K562 (cell line): ENCODE results near the gene EBI3. TPM values are rescaled to one million over a fixed set of nuclear protein-coding genes. Genes with fewer than 3 reads are reported as not detected.

Source experiments
- ATF1 ChIP-seq, 2 experiments: fragments of 450-650 bp in 1 of 2; IDR thresholded peaks; 2 replicates each; pipeline ENCODE4 v1.6.1; 2016; ENCODE audit warnings: missing compliant biosample characterization in 1 of 2, missing genetic modification characterization in 1 of 2
- BHLHE40 ChIP-seq: IDR thresholded peaks from 2 replicates; pipeline ENCODE4 v1.6.1; 2011; ENCODE audit warnings: low read length, improper control_type of control experiment
- DMBX1 ChIP-seq: fragments of 250-450 bp; sonication (Bioruptor Pico); IDR thresholded peaks from 2 replicates; pipeline ENCODE4 v1.8.0; 2022; ENCODE audit warnings: inconsistent platforms, mild to moderate bottlenecking, moderate library complexity, borderline replicate concordance
- ETV1 ChIP-seq: fragments of 450-650 bp; conservative IDR thresholded peaks from 2 replicates; pipeline ENCODE4 v1.6.1; 2016; ENCODE audit warnings: missing genetic modification characterization, control low read depth, low read depth, missing compliant biosample characterization
- HDGF ChIP-seq: fragments of 450-650 bp; IDR thresholded peaks from 2 replicates; pipeline ENCODE4 v1.6.1; 2016
- KLF16 ChIP-seq: IDR thresholded peaks from 2 replicates; pipeline ENCODE4 v1.6.1; 2016; ENCODE audit warnings: antibody characterized with exemption
- PML ChIP-seq: IDR thresholded peaks from 2 replicates; pipeline ENCODE4 v1.6.1; 2012; ENCODE audit warnings: low read length, inconsistent platforms
- RFX7 ChIP-seq: fragments of 250-450 bp; sonication (Bioruptor Pico); IDR thresholded peaks from 2 replicates; pipeline ENCODE4 v1.5.1; 2021; ENCODE audit warnings: mild to moderate bottlenecking
- SAFB ChIP-seq: fragments of 200-400 bp; formaldehyde crosslinking; IDR thresholded peaks from 2 replicates; pipeline ENCODE4 v1.6.1; 2017; ENCODE audit warnings: low read depth, low read length, borderline replicate concordance
- TBL1XR1 ChIP-seq, 2 experiments: IDR thresholded peaks; 2 replicates each; pipeline ENCODE4 v1.6.1; 2012; ENCODE audit warnings: improper control_type of control experiment in 2 of 2, low read length in 2 of 2, mild to moderate bottlenecking in 1 of 2
- ZC3H4 ChIP-seq: sonication (generic); formaldehyde crosslinking; IDR thresholded peaks from 2 replicates; pipeline ENCODE4 v1.9.0; 2021; ENCODE audit warnings: missing genetic modification reagents, borderline replicate concordance
- polyA plus RNA-seq, 8 experiments: library from polyadenylated mRNA; depleted of rRNA in 4 of 8; stranded (reverse) in 5 of 8; unstranded in 3 of 8; fragments of >200 nt; fragmentation: Nextera tagmentation in 2 of 8; fragmentation: Illumina TruSeq in 1 of 8; extraction: Ambion mirVana in 2 of 8; extraction: Trizol in 1 of 8; gene quantifications; 2 replicates each; pipeline versions ENCODE4 v1.2.1 to v1.2.3, GENCODE V29; 2011 to 2014; ENCODE audit warnings: inconsistent platforms in 1 of 8, missing spikeins in 1 of 8
- total RNA-seq, 7 experiments: library from RNA; depleted of rRNA in 6 of 7; stranded (reverse); fragments of >200 nt in 6 of 7; fragmentation: Illumina TruSeq in 2 of 7; extraction: Trizol in 2 of 7; gene quantifications; 2 replicates each; pipeline versions ENCODE4 v1.2.1 to v1.2.3, GENCODE V29; 2011 to 2021; ENCODE audit warnings: low replicate concordance in 1 of 7
- TF ChIP-seq, protein P1 (sequence below): sonication (generic); formaldehyde crosslinking; IDR thresholded peaks from 2 replicates; pipeline ENCODE4 v1.8.1; 2022; ENCODE audit warnings: missing genetic modification reagents
- TF ChIP-seq, protein P2 (sequence below): sonication (generic); formaldehyde crosslinking; IDR thresholded peaks from 2 replicates; pipeline ENCODE4 v1.8.1; 2023; ENCODE audit warnings: mild to moderate bottlenecking, missing genetic modification reagents, moderate library complexity
- TF ChIP-seq, protein P3 (sequence below), 2 experiments: fragments of 450-650 bp; IDR thresholded peaks; 2 replicates each; pipeline ENCODE4 v1.6.1; 2016; ENCODE audit warnings: mild to moderate bottlenecking in 2 of 2, borderline replicate concordance in 1 of 2, low read depth in 1 of 2, moderate library complexity in 1 of 2
- TF ChIP-seq, protein P4 (sequence below), 2 experiments: IDR thresholded peaks; 2 replicates each; pipeline ENCODE4 v1.6.1; 2012; ENCODE audit warnings: improper control_type of control experiment in 2 of 2, low read depth in 2 of 2, low read length in 2 of 2, borderline replicate concordance in 1 of 2

EBI3 gene
- total and polyA plus RNA-seq, 9 of the 15 experiments (the other 6 are each of a cell fraction or from before 2014, with no cell fraction given), result 0.08 to 0.35 (median 0.22) TPM; not detected in 6

DNA sequence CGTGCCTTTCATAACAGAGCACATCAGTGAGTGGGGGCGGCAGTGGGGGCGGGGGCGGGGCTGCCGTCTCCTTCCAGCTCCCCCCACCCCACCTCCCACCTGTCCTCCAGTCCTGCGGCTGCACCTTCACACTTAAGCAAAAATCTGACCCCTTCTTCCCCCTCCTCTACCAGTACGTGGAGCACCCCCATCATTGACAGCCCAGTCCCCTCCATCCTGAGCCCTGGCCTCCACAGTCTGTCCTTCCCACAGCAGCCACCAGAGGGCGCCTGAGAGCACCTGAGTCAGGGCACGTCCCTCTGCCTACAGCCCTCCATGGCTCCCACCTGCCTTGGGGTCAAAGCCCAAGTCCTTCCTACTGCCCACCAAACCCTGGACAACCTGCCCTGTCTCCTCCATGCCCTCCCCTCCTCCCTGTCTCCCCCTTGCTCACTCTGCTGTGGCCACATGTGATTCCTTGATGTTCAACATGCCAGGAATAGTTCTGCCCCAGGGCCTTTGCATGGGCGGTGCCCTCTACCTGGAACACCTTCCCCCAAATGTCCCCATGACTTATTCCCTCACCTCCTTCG lies 4.0 kb downstream of the EBI3 start (continued):
- TF ChIP-seq, protein P1, sequence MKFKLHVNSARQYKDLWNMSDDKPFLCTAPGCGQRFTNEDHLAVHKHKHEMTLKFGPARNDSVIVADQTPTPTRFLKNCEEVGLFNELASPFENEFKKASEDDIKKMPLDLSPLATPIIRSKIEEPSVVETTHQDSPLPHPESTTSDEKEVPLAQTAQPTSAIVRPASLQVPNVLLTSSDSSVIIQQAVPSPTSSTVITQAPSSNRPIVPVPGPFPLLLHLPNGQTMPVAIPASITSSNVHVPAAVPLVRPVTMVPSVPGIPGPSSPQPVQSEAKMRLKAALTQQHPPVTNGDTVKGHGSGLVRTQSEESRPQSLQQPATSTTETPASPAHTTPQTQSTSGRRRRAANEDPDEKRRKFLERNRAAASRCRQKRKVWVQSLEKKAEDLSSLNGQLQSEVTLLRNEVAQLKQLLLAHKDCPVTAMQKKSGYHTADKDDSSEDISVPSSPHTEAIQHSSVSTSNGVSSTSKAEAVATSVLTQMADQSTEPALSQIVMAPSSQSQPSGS (CRISPR knock-in tag), result no peak
- TF ChIP-seq SAFB (no peak), ATF1 (CRISPR knock-in tag; IDR thresholded peaks at IDR 0.05) (no peak), ATF1 (tag; IDR thresholded peaks at IDR 0.05) (no peak), ETV1 (tag) (no peak), BHLHE40 (no peak), HDGF (peak; percentile 98), DMBX1 (CRISPR knock-in tag) (peak; percentile 62; the same call in 1 of the 2 replicates), TBL1XR1 (IDR thresholded peaks at IDR 0.05; ENCODE audit: low read length in 2 of 2) (no peak), KLF16 (no peak), PML (no peak), ZC3H4 (CRISPR knock-in tag) (no peak), RFX7 (no peak)
- TF ChIP-seq, protein P2, sequence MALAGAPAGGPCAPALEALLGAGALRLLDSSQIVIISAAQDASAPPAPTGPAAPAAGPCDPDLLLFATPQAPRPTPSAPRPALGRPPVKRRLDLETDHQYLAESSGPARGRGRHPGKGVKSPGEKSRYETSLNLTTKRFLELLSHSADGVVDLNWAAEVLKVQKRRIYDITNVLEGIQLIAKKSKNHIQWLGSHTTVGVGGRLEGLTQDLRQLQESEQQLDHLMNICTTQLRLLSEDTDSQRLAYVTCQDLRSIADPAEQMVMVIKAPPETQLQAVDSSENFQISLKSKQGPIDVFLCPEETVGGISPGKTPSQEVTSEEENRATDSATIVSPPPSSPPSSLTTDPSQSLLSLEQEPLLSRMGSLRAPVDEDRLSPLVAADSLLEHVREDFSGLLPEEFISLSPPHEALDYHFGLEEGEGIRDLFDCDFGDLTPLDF (CRISPR knock-in tag), result no peak
- TF ChIP-seq, protein P3, sequence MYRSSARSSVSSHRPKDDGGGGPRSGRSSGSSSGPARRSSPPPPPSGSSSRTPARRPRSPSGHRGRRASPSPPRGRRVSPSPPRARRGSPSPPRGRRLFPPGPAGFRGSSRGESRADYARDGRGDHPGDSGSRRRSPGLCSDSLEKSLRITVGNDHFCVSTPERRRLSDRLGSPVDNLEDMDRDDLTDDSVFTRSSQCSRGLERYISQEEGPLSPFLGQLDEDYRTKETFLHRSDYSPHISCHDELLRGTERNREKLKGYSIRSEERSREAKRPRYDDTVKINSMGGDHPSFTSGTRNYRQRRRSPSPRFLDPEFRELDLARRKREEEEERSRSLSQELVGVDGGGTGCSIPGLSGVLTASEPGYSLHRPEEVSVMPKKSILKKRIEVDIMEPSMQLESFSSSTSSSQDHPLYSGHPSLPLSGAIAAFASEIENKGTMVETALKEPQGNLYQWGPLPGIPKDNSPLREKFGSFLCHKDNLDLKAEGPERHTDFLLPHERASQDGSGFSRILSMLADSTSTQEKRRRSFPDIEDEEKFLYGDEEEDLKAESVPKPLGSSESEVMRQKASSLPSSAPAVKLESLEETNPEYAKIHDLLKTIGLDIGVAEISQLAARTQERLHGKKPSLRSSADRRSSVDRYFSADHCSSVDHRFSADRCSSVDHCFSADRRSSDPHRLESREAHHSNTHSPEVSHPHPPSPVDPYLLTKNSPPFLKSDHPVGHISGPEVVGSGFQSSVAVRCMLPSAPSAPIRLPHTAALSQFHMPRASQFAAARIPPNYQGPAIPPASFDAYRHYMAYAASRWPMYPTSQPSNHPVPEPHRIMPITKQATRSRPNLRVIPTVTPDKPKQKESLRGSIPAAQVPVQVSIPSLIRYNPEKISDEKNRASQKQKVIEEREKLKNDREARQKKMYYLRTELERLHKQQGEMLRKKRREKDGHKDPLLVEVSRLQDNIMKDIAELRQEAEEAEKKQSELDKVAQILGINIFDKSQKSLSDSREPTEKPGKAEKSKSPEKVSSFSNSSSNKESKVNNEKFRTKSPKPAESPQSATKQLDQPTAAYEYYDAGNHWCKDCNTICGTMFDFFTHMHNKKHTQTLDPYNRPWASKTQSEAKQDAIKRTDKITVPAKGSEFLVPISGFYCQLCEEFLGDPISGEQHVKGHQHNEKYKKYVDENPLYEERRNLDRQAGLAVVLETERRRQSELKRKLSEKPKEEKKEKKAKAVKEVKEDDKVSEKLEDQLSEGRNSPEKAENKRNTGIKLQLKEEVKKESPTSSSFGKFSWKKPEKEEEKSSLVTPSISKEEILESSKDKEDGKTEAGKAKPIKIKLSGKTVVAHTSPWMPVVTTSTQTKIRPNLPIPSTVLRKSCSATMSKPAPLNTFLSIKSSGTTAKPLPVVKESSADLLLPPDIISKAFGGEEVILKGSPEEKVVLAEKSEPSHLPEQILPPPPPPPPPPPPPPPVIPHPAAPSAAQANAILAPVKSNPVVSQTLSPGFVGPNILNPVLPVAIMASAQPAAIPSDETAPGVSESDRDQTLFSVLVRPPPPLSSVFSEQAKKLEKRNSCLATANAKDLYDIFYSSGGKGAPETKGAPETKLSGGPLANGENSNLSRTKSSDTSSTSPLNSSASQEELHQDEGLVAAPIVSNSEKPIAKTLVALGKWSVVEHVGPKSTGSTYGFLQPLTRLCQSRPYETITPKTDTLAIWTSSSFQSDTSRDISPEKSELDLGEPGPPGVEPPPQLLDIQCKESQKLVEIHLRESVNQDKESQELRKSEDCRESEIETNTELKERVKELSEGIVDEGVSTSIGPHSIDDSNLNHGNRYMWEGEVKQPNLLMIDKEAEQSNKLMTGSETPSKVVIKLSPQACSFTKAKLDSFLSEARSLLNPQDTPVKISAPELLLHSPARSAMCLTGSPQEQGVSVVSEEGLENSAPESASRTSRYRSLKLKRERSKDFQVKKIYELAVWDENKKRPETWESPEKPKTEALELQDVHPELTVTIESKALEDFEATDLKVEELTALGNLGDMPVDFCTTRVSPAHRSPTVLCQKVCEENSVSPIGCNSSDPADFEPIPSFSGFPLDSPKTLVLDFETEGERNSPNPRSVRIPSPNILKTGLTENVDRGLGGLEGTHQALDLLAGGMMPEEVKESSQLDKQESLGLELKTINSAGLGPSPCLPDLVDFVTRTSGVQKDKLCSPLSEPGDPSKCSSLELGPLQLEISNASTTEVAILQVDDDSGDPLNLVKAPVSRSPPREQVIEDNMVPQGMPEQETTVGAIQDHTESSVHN (IDR thresholded peaks at IDR 0.05; ENCODE audit: borderline replicate concordance in 1 of 2, low read depth in 1 of 2), result no peak
- TF ChIP-seq, protein P4, sequence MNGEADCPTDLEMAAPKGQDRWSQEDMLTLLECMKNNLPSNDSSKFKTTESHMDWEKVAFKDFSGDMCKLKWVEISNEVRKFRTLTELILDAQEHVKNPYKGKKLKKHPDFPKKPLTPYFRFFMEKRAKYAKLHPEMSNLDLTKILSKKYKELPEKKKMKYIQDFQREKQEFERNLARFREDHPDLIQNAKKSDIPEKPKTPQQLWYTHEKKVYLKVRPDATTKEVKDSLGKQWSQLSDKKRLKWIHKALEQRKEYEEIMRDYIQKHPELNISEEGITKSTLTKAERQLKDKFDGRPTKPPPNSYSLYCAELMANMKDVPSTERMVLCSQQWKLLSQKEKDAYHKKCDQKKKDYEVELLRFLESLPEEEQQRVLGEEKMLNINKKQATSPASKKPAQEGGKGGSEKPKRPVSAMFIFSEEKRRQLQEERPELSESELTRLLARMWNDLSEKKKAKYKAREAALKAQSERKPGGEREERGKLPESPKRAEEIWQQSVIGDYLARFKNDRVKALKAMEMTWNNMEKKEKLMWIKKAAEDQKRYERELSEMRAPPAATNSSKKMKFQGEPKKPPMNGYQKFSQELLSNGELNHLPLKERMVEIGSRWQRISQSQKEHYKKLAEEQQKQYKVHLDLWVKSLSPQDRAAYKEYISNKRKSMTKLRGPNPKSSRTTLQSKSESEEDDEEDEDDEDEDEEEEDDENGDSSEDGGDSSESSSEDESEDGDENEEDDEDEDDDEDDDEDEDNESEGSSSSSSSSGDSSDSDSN (IDR thresholded peaks at IDR 0.05; ENCODE audit: borderline replicate concordance in 1 of 2, low read depth in 2 of 2, low read length in 2 of 2), result no peak
